BLaER1 (cell line): ENCODE data around the gene ZNF555.

Source experiments
- H3K27ac ChIP-seq: shearing (Covaris generic); formaldehyde crosslinking; 2 replicates; pipeline ENCODE4 v1.8.1; 2022
- H3K27me3 ChIP-seq: shearing (Covaris generic); formaldehyde crosslinking; 2 replicates; pipeline ENCODE4 v1.8.1; 2022
- H3K36me3 ChIP-seq: shearing (Covaris generic); formaldehyde crosslinking; 2 replicates; pipeline ENCODE4 v1.8.1; 2022
- H3K4me1 ChIP-seq: shearing (Covaris generic); formaldehyde crosslinking; 2 replicates; pipeline ENCODE4 v1.8.1; 2022
- H3K4me2 ChIP-seq: shearing (Covaris generic); formaldehyde crosslinking; 2 replicates; pipeline ENCODE4 v1.8.1; 2022
- H3K4me3 ChIP-seq: shearing (Covaris generic); formaldehyde crosslinking; 2 replicates; pipeline ENCODE4 v1.8.1; 2022
- H3K9ac ChIP-seq: shearing (Covaris generic); formaldehyde crosslinking; 2 replicates; pipeline ENCODE4 v1.8.1; 2022
- H3K9me3 ChIP-seq: shearing (Covaris generic); formaldehyde crosslinking; 2 replicates; pipeline ENCODE4 v1.8.1; 2022
- H4K20me1 ChIP-seq: shearing (Covaris generic); formaldehyde crosslinking; 2 replicates; pipeline ENCODE4 v1.8.1; 2022
- Cebpa-rat ChIP-seq: shearing (Covaris generic); IDR thresholded peaks from 2 replicates; pipeline ENCODE4 v1.8.1; 2022

ZNF555 gene

DNA sequence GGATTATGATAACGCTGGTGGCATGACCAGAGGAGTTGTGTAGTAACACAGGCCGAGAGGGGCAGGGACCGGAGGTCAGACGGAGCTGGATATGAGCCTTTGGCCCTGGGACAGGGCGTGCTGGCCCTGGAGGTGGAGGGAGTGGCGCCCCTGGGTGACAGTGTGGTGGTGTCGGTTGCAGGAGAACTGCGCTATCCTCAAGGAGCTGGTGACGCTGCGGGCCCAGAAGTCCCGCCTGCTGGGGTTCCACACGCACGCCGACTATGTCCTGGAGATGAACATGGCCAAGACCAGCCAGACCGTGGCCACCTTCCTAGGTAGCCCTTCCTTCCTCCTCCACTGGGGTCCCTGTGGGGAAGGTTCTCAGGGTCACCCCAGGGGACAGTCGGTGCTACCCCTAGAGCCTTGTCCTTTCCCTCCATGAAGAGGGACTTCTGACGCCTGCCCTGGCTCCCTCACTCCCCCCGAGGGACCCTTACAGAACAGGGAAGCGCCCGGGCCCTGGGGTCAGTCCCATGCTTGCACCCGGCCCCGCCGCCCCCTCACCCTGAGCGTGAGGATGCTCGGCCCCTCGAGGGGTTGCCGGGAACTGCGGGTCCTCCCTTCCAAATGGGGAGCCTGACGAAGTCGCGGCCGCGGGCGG is 34.4 kb upstream of the ZNF555 start:
- H3K27ac ChIP-seq, result peak overlapping the region; percentile 90
- peaks cover 98% of the 10 kb centered on the region for H3K4me1 ChIP-seq
- H4K20me1 ChIP-seq, result peaks cover 21% of the 10 kb centered on the region
- peak overlapping the region; percentile 38 for H3K4me3 ChIP-seq
- no peaks in the 10 kb centered on the region for H3K27me3 ChIP-seq
- H3K9ac ChIP-seq, result peak overlapping the region; percentile 45
- peak overlapping the region; percentile 83 for H3K4me2 ChIP-seq
- H3K36me3 ChIP-seq, result peaks cover 61% of the 10 kb centered on the region
- TF ChIP-seq Cebpa-rat, result no peak
- H3K9me3 ChIP-seq, result no peaks in the 10 kb centered on the region

DNA sequence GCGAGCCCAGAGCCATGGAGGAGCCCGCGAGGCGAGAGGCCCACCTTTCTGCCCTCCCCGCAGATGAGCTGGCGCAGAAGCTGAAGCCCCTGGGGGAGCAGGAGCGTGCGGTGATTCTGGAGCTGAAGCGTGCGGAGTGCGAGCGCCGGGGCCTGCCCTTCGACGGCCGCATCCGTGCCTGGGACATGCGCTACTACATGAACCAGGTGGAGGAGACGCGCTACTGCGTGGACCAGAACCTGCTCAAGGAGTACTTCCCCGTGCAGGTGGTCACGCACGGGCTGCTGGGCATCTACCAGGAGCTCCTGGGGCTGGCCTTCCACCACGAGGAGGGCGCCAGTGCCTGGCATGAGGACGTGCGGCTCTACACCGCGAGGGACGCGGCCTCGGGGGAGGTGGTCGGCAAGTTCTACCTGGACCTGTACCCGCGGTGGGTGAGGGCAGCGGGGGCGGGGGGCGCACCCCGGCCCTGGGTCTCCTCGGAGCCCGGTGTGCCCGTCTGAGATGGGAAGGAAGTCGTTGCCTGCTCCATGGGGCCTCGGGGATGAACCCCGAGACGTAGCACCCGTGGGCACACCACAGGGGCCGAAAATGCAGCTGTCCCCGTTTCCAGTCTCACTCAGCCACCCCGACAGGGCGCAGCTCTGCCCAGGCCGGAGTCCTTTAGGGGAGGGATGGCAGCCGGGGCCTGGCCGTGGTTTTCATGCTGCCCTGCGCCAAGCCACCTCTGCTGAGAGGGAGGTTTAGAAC is 33.7 kb upstream of the ZNF555 start:
- Histone ChIP-seq H3K27me3 (no peaks in the 10 kb centered on the region), H3K9ac (peak overlapping the region; percentile 45), H3K9me3 (no peaks in the 10 kb centered on the region), H3K36me3 (peaks cover 66% of the 10 kb centered on the region), H3K4me1 (peaks cover 97% of the 10 kb centered on the region), H3K4me3 (peak overlapping the region; percentile 38), H3K27ac (peak overlapping the region; percentile 90), H3K4me2 (peak overlapping the region; percentile 83), H4K20me1 (peaks cover 21% of the 10 kb centered on the region)
- no peak for TF ChIP-seq Cebpa-rat

DNA sequence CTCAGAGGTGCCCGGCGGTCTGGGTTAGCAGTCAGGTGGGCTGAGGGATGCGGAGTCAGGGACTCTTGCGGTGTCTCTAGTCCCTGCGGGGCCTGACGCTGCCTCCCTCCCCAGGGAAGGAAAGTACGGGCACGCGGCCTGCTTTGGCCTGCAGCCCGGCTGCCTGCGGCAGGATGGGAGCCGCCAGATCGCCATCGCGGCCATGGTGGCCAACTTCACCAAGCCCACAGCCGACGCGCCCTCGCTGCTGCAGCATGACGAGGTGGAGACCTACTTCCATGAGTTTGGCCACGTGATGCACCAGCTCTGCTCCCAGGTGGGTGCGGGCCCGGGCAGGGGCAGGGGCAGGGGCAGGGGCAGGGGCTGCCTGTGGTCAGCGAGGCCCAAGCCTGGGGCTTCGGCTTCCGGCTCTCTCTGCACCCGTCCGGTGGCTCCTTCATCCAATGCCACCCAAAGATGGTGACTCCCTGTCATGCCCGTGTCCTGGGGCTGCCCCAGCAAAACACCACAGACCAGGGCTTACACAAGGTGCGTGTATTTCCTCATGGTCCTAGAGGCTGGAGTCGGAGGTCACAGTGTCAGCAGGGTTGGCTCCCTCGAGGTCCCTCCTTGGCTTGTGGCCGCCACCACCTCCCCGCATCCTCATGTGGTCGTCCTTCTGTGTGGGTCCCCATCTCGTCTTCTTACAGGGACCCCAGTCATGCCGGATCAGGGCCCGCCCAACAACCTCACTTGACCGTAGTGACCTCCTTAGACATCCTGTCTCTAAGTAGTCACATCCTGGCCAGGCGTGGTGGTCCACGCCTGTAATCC is 32.9 kb upstream of the ZNF555 start:
- H4K20me1 ChIP-seq, result peaks cover 21% of the 10 kb centered on the region

DNA sequence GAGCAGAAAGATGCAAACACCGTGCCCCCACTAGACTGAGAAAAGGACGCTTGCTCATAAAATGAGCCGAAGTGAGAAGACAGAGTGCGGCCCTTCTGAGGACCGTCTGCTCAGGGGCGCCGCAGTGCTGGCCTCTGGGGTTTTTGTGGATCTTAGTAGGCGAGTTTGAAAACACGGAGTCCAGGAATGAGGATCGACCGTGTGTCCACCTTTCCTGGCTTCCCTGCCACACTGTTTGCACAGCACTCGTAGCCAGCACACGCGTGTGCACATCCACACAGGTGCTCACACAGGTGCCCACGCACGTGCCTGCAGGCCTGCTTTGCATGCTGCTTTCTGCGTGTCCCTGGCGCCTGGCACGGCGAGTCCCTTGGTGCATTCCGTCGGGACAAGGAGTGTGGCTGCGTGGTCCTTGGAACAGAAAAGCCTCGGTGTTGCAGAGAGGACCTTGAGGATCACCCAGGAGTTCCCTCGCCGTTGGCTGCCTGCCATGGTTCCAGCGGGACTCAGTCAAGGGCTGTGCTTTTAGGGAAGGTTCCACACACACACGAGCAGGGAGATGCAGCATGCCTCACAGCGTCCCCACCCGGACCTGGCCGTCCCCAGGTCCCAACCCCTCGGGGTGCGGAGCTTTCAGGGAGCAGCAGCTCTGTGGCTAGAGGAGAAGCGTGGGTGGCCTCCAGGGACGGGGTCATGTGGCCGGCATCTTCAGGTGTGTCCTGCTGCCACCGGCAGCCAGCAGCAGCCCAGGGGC is 31.7 kb upstream of the ZNF555 start:
- Histone ChIP-seq H3K27ac (peak overlapping the region; percentile 76), H3K9ac (peak overlapping the region; percentile 49; the same call in 1 of the 2 replicates), H4K20me1 (peaks cover 21% of the 10 kb centered on the region), H3K36me3 (peaks cover 77% of the 10 kb centered on the region), H3K27me3 (no peaks in the 10 kb centered on the region), H3K4me3 (peak overlapping the region; percentile 18; the same call in 1 of the 2 replicates), H3K4me2 (peak overlapping the region; percentile 83), H3K4me1 (peaks cover 77% of the 10 kb centered on the region), H3K9me3 (no peaks in the 10 kb centered on the region)
- no peak for TF ChIP-seq Cebpa-rat

More for the DNA sequence above, 32.9 kb upstream of the ZNF555 start:
- Histone ChIP-seq H3K4me1 (peaks cover 89% of the 10 kb centered on the region), H3K9ac (peak overlapping the region; percentile 35; the same call in 1 of the 2 replicates), H3K4me3 (no peak overlapping the region; the same call in 1 of the 2 replicates), H3K27me3 (no peaks in the 10 kb centered on the region), H3K4me2 (peak overlapping the region; percentile 83), H3K36me3 (peaks cover 66% of the 10 kb centered on the region), H3K9me3 (no peaks in the 10 kb centered on the region), H3K27ac (peak overlapping the region; percentile 90)
- TF ChIP-seq Cebpa-rat, result no peak

DNA sequence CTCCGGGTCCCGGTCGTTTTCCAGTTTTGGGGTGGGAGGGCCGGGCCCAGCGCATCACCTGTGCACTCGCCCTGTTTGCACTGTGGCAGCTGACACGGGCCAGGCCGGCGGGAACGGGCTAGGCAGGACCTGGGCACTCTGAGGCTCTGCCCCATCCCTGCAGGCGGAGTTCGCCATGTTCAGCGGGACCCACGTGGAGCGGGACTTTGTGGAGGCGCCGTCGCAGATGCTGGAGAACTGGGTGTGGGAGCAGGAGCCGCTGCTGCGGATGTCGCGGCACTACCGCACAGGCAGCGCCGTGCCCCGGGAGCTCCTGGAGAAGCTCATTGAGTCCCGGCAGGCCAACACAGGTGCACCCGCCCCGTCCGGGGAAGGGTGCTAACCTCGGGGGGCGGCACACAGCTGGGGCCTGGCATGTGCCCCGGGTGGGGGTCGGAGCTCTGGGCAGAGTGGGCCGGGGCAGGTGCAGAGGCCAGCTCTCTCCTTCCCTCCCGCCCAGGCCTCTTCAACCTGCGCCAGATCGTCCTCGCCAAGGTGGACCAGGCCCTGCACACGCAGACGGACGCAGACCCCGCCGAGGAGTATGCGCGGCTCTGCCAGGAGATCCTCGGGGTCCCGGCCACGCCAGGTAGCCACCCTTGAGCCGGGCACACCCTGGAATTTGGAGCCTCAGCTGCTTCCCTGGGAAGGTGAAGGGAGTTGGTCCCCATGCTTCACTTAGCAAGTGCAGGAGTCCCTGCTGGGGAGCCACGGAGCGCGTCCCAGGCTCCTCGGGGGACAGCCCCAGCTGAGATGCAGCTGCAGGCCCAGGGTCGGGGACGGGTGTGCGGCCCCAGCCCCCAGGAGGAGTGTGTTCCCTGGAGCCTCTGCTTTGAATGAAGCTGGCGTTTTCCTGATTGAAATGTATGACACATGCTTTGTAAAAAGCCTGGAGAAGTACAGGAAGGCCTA is 30.9 kb upstream of the ZNF555 start:
- peak overlapping the region; percentile 83 for H3K4me2 ChIP-seq
- H3K27me3 ChIP-seq, result no peaks in the 10 kb centered on the region
- peaks cover 82% of the 10 kb centered on the region for H3K36me3 ChIP-seq
- H3K4me3 ChIP-seq, result peak overlapping the region; percentile 18; the same call in 1 of the 2 replicates
- TF ChIP-seq Cebpa-rat, result no peak
- peak overlapping the region; percentile 49 for H3K9ac ChIP-seq
- H4K20me1 ChIP-seq, result peaks cover 21% of the 10 kb centered on the region
- peak overlapping the region; percentile 76 for H3K27ac ChIP-seq
- no peaks in the 10 kb centered on the region for H3K9me3 ChIP-seq
- peaks cover 69% of the 10 kb centered on the region for H3K4me1 ChIP-seq

DNA sequence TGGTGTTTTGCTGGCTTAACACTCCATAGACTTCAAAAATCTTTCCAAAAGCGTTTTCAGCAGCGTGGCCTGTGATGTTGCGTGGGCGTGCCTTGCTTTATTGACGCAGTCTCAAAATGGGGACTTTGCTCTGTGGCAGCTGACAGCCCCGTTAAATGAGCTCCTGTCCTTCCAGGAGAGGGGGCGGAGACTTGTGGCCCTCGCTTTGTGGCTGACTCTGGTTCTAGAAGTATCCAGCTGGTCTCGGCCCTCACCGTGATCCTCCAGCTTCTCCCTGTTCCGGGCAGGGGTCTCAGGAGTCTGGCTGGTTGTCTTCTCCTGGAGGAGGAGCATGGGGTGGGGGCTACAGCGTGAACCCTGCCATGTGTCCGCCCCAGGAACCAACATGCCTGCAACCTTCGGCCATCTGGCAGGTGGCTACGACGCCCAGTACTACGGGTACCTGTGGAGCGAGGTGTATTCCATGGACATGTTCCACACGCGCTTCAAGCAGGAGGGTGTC is 30.0 kb upstream of the ZNF555 start:
- H4K20me1 ChIP-seq, result peaks cover 21% of the 10 kb centered on the region
- H3K9me3 ChIP-seq, result no peaks in the 10 kb centered on the region
- peak overlapping the region; percentile 83 for H3K4me2 ChIP-seq
- H3K36me3 ChIP-seq, result peaks cover 89% of the 10 kb centered on the region
- 0 out of 2 replicates have a peak overlapping the region, but pooled peaks have one; percentile 1 for H3K9ac ChIP-seq
- no peaks in the 10 kb centered on the region for H3K27me3 ChIP-seq
- H3K4me1 ChIP-seq, result peaks cover 67% of the 10 kb centered on the region
- H3K4me3 ChIP-seq, result no peak overlapping the region
- peak overlapping the region; percentile 76 for H3K27ac ChIP-seq
- no peak for TF ChIP-seq Cebpa-rat

DNA sequence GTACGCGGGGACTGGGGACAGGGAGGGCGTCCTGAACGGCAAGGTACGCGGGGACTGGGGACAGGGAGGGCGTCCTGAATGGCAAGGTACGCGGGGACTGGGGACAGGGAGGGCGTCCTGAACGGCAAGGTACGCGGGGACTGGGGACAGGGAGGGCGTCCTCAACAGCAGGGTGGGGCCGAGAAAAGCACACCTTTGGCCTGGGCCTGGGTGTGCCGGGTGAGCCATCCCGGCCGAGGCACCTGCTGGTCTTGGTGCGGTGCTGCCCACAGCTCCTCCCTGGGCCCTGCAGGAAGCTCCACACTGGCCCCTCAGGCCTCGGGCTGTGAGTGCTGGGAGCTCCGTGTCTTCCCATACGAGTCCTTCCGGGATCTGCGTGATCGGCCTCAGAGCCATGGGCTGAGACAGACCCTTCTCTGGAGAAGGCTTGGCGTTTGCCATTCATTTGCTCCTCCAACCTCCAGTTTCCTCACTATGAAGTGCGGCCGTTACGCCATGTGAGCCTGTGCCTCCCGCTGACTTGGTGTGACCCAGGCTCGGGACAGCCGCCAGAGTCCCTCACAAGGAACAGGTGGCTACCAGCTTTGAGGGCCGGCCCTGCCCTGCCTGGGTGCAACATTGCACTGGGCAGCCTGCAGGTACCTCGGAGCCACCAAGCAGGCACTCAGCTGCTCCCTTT is 29.4 kb upstream of the ZNF555 start:
- H3K27ac ChIP-seq, result peak overlapping the region; percentile 76
- peaks cover 87% of the 10 kb centered on the region for H3K36me3 ChIP-seq
- H3K9me3 ChIP-seq, result no peaks in the 10 kb centered on the region
- TF ChIP-seq Cebpa-rat, result no peak
- H3K4me1 ChIP-seq, result peaks cover 63% of the 10 kb centered on the region
- no peak overlapping the region for H3K4me3 ChIP-seq
- H3K9ac ChIP-seq, result no peak overlapping the region
- no peaks in the 10 kb centered on the region for H3K27me3 ChIP-seq
- peak overlapping the region; percentile 83 for H3K4me2 ChIP-seq
- peaks cover 21% of the 10 kb centered on the region for H4K20me1 ChIP-seq
